Measurements from ENCODE around the gene CHN2.

CHN2 gene

GRCh38 chr7:29318853-29319718, 124.5 kb downstream of the CHN2 start:
- no peak for DNase-seq (ENCODE audit: low read depth, low spot score)
- H3K4me3 ChIP-seq (ENCODE audit: low read length): no peak overlapping the region

GRCh38 chr7:29319719-29320521, 125.3 kb downstream of the CHN2 start:
- DNase-seq (ENCODE audit: low read depth, low spot score): no peak
- no peak overlapping the region for H3K4me3 ChIP-seq (ENCODE audit: low read length)

- H3K4me3 ChIP-seq (ENCODE audit: low read length): no peak overlapping the region
- DNase-seq (ENCODE audit: low read depth, low spot score): no peak
Measured at GRCh38 chr7:29320577-29320976, 126.0 kb downstream of the CHN2 start.

GRCh38 chr7:29322023-29322712, 127.6 kb downstream of the CHN2 start:
- no peak overlapping the region for H3K4me3 ChIP-seq (ENCODE audit: low read length)
- DNase-seq (ENCODE audit: low read depth, low spot score): no peak

GRCh38 chr7:29325476-29325875, 130.9 kb downstream of the CHN2 start:
- no peak overlapping the region for H3K4me3 ChIP-seq (ENCODE audit: low read length)
- DNase-seq (ENCODE audit: low read depth, low spot score): no peak

- H3K4me3 ChIP-seq (ENCODE audit: low read length): no peak overlapping the region
- no peak for DNase-seq (ENCODE audit: low read depth, low spot score)
Measured at GRCh38 chr7:29326864-29327263, 132.3 kb downstream of the CHN2 start.

GRCh38 chr7:29327455-29327854, 132.9 kb downstream of the CHN2 start:
- H3K4me3 ChIP-seq (ENCODE audit: low read length): no peak overlapping the region
- no peak for DNase-seq (ENCODE audit: low read depth, low spot score)

GRCh38 chr7:29328045-29328444, 133.5 kb downstream of the CHN2 start:
- no peak for DNase-seq (ENCODE audit: low read depth, low spot score)
- H3K4me3 ChIP-seq (ENCODE audit: low read length): no peak overlapping the region

GRCh38 chr7:29328811-29329210, 134.2 kb downstream of the CHN2 start:
- DNase-seq (ENCODE audit: low read depth, low spot score): no peak
- H3K4me3 ChIP-seq (ENCODE audit: low read length): no peak overlapping the region

GRCh38 chr7:29329686-29330085, 135.1 kb downstream of the CHN2 start:
- DNase-seq (ENCODE audit: low read depth, low spot score): no peak
- H3K4me3 ChIP-seq (ENCODE audit: low read length): no peak overlapping the region

- H3K4me3 ChIP-seq (ENCODE audit: low read length): no peak overlapping the region
- no peak for DNase-seq (ENCODE audit: low read depth, low spot score)
Measured at GRCh38 chr7:29330136-29330535, 135.6 kb downstream of the CHN2 start.

GRCh38 chr7:29331163-29331562, 136.6 kb downstream of the CHN2 start:
- H3K4me3 ChIP-seq (ENCODE audit: low read length): no peak overlapping the region
- no peak for DNase-seq (ENCODE audit: low read depth, low spot score)

GRCh38 chr7:29332042-29332811, 137.7 kb downstream of the CHN2 start:
- H3K4me3 ChIP-seq (ENCODE audit: low read length): no peak overlapping the region
- no peak for DNase-seq (ENCODE audit: low read depth, low spot score)

- no peak overlapping the region for H3K4me3 ChIP-seq (ENCODE audit: low read length)
- no peak for DNase-seq (ENCODE audit: low read depth, low spot score)
Measured at GRCh38 chr7:29332875-29333855, 138.6 kb downstream of the CHN2 start.

- H3K4me3 ChIP-seq (ENCODE audit: low read length): no peak overlapping the region
- DNase-seq (ENCODE audit: low read depth, low spot score): peak; percentile 51
Measured at GRCh38 chr7:29335188-29336083, 140.9 kb downstream of the CHN2 start.

- H3K4me3 ChIP-seq (ENCODE audit: low read length): peak overlapping the region; percentile 26
- DNase-seq (ENCODE audit: low read depth, low spot score): peak; percentile 94
Measured at GRCh38 chr7:29337546-29338116, 143.1 kb downstream of the CHN2 start.

- DNase-seq (ENCODE audit: low read depth, low spot score): peak; percentile 57
Measured at GRCh38 chr7:29340696-29341095, 146.1 kb downstream of the CHN2 start.

More at GRCh38 chr7:29340696-29341095, 146.1 kb downstream of the CHN2 start:
- peak overlapping the region; percentile 10; the same call in 1 of the 2 replicates for H3K4me3 ChIP-seq (ENCODE audit: low read length)
